ENCODE measurements around the gene HDAC5.
A peak's percentile ranks its signal among the peaks of the same experiment; 100 is the strongest.
"Not testable (repeated sequence)": the region's sequence is repeated elsewhere in the genome, so short reads cannot be mapped to it uniquely, and the experiment has no call there.

The HDAC5 gene

GRCh38 chr17:44133918-44134476 lies 10.6 kb upstream of the HDAC5 start:
- DNase-seq, result no peak

- no peak for DNase-seq
Observed at GRCh38 chr17:44132275-44132821, 8.9 kb upstream of the HDAC5 start.

GRCh38 chr17:44131372-44131771 lies 7.9 kb upstream of the HDAC5 start:
- DNase-seq, result not testable (repeated sequence)

DNA sequence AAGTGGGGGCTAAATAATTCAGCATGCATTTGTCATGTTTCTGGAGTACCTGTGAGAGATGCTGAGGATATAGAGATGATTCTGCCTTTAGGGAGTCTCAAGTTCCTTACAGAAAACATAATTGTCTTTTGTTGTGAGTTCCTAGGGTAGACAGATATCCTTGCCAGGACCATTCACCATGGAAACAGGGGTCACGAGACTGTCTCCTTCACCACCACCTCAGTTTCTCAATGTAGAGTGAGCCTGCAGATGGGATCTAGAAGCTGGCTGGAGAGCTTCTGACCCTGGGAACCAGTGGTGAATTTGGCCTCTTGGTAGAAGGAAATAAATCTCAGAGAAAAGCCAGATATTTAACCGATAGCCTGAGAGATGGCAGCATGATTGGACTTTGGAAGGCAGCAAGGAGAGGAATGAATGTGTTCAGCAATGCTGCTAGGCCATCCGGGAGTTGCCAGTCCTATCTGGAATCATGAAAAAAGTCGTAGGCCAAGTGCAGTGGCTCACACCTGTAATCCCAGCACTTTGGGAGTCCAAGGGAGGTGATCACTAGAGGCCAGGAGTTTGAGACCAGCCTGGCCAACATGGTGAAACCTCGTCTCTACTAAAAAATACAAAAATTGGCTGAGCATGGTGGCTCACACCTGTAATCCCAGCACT lies 7.4 kb upstream of the HDAC5 start:
- no peak for DNase-seq

- DNase-seq, result no peak
Observed at GRCh38 chr17:44128383-44128782, 4.9 kb upstream of the HDAC5 start.

- no peak for DNase-seq
Observed at GRCh38 chr17:44124118-44124438, 637 bp upstream of the HDAC5 start.

DNA sequence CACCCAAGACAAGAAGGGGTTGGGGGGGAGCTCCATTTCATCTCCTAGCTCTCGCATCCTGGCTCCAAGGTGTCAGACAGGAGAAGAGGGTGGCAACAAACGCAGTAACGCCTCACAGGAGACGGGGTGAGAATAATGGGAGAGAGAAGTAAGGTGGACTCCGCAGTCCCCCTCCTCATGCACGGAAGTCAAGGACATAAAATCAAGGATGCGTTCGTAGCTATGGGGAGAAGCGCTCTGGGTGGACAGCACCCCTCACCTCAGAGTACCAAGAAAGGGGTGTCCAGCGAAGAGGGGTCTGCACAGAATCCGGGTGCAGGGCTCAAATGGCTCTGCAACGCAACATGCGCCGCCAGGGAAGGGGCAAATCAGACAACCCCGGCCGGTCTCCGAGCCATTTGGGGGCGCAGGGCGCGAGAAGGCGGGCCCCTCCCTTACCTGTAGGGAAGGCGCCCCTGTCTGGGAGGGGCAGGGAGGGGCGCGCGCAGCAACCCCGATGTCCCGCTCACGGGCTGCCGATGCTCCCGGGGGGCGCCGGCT lies 555 bp downstream of the HDAC5 start:
- DNase-seq, result peak in 3 of 58 donors; percentile 48 to 57 (median 52)

DNA sequence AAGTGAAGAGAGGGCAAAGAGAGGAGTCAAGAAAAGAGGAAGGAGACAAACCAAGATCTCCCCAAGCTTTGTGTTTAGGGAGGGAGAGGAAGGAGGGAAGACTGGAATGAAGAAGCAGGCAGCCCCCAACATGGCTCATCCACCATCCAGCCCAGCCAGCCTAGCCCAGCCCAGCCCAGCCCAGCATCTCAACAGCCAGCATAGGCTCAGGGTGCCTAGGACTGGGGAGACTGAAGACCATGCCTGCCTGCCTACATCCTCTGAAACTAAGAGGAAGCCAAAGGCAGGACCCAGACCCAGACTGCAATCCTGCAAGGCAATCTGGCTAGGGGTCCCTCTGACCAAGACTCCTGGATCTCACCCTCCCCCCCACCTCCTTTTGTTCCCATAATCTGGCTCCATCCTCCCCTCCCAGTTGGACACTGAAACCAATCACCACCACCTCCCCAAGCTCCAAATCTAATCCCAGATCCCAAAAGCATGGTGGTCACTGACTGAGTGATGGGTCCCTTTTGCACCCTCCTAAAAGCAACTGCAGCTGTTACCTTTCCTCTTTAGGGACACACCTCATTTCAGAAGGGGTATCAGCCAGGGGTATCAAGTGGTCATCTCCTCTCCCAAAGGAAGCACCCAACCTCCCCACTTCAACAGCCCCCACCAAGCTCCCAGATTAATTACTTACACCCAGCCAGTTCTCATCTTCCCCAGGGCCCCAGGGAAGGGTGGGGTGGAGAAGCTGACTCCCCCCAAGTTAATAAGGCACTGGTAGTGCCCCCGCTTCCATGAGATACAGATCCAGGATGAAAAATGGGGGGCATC lies 1.2 kb downstream of the HDAC5 start:
- DNase-seq, result peak in 1 of 58 donors; percentile 5

- peak in 13 of 58 donors; percentile 12 to 41 (median 26) for DNase-seq
Observed at GRCh38 chr17:44120851-44121605, 2.4 kb downstream of the HDAC5 start.

DNA sequence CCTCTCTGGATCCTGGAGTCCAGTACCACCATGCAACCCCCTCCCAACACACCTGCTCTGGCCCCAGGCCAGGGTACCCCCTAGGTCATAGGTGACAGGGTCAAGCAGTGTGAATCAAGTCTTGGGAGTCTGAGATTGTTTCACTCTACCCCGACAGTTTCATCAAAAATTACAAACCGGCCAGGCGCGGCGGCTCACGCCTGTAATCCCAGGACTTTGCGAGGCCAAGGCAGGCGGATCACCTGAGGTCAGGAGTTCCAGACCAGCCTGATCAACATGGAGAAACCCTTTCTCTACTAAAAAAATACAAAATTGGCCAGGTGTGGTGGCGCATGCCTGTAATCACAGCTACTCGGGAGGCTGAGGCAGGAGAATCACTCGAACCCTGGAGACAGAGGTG lies 3.2 kb downstream of the HDAC5 start:
- DNase-seq, result not testable (repeated sequence)

- no peak for DNase-seq
Observed at GRCh38 chr17:44119798-44120197, 3.6 kb downstream of the HDAC5 start.

DNA sequence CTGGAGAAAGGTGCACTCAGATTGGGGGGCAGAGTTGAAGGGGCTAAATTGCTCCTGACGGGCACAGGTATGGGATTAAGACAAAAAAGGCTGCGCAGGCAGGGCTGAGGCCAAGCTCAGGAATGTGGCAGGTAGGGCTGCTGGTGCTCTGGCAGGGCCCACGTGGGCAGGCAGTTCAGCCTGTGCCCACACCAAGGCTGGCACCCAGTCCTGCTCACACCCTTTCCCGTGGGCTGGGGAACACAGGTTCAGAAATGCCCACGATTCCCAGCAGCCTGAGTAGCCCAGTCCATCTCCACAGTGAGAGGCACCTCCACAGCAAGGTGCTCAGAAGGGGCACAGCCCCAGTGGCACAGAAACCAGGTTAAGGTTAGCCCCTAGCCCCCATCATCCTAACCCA lies 4.4 kb downstream of the HDAC5 start:
- no peak for DNase-seq

GRCh38 chr17:44118427-44119050 lies 4.9 kb downstream of the HDAC5 start:
- no peak for DNase-seq

GRCh38 chr17:44117351-44117750 lies 6.1 kb downstream of the HDAC5 start:
- no peak for DNase-seq

- DNase-seq, result peak in 11 of 58 donors; percentile 8 to 43 (median 28)
Observed at GRCh38 chr17:44115585-44116415, 7.6 kb downstream of the HDAC5 start.

- DNase-seq, result peak in 27 of 58 donors; percentile 17 to 76 (median 31)
Observed at GRCh38 chr17:44113868-44114840, 9.3 kb downstream of the HDAC5 start.

DNA sequence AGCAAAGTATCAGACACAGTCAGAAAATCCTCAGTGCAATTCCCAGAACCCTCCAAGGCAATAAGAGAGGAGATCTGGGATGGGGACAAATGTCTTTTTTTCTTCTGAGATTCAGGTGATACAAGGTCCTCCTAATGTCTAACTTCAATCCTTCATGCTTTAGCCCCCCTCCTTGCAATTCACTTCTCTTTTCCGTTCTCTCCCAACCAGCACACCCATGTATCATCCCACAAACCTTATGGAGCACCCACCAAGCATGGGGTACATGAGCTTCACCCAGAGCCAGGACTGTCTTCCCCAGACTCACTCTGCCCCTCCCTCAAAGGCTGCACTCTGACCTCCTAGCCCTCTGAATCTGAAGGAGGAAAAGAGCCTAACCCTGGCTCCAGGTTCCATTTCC lies 10.1 kb downstream of the HDAC5 start:
- no peak for DNase-seq

Measured in anterior cingulate cortex (tissue), 58 donors.